ENCODE results near the gene MAP3K5.
A peak's percentile ranks its signal among the peaks of the same experiment; 100 is the strongest.

The MAP3K5 gene

GRCh38 chr6:136643850-136644596 lies 148.3 kb downstream of the MAP3K5 start:
- DNase-seq (ENCODE audit: low spot score): peak; percentile 60

GRCh38 chr6:136641873-136642465 lies 150.3 kb downstream of the MAP3K5 start:
- no peak for DNase-seq (ENCODE audit: low spot score)

GRCh38 chr6:136641166-136641565 lies 151.1 kb downstream of the MAP3K5 start:
- no peak for DNase-seq (ENCODE audit: low spot score)

DNA sequence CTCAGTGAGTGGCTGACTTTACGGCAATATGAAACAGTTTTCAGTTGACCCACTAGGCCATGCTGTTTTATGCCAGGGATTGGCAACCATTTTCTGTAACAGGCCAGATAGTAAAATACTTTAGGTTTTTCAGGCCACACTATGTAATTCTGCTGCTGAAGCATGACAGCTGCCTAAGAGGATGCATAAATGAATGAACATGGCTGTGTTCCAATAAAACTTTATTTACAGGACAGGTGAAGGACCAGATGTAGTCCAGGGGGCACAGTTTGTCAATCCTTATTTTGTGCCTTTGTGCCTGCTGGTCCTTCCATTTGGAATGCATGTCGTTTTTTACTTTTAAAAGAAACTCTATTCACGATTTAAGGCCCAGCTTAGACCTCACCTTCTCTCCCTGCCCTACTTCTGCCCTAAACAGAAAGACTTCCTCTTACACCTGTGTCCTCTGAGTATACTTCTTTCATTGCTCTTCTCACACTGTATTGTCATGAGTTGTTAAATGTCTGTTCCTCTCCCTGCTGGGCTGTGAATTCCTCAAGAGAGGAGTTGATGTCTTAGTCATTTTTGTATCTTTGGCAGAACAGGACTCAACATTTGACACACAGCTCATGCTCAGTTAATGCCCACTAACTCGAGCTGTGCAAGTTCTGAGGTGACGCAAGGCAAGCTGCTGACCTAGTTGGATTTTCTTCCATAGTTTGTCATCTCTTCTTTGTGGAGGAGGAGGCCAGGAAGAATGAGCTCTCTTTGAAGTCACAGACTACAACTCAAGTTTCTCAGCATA lies 152.0 kb downstream of the MAP3K5 start:
- no peak for DNase-seq (ENCODE audit: low spot score)

DNA sequence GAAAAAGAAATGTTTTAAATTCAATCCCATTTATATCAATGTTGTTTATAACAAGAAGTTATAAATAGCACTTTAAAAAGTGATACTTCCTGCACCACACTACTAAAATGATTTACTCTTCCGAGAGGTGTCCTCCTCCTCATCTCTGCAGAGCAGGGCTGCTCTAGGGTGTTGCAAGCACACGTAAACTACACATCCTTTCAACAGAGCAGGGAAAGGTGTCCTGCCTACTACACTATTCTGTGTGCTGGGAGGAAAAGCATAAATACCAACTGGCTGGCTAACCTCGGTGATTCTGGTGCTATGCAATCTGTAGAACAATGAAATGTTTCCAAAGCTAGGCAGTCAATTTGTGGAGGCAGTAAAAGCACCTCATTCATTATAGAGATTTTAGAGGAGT lies 152.6 kb downstream of the MAP3K5 start:
- DNase-seq (ENCODE audit: low spot score): no peak

DNA sequence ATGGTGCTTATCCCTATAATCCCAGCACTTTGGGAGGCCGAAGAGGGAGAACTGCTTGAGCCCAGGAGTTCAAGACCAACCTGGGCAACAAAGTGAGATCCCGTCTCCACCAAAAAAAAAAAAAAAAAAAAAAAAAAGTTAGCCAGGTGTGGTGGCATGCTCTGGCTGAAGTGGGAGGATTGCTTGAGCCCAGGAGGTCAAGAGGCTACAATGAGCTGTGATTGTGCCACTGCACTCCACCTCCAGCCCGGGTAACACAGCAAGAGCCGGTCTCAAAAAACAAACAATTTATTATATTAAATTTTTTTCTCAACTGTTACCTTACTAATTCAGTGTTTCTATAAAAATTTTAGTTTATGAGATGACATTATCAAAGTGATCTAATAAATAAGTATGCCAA lies 156.7 kb downstream of the MAP3K5 start:
- DNase-seq (ENCODE audit: low spot score): no peak

DNA sequence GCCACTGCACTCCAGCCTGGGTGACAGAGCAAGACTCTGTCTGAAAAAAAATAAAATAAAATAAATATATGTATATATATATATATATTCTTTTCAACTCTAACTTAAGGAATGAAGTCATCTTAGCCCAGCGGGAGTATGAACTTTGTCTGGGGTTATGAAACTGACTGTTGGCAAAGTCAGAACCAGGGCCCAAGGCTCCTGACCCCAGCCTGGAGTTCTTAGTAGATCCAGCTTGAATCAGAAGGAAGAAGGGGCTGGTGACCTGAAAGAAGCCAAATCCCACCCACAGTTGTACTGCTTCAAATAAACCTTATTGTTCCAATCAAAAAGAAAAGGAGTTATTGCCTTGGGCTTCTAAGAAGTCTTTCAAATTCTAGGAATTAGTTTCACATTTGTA lies 158.9 kb downstream of the MAP3K5 start:
- DNase-seq (ENCODE audit: low spot score): no peak

DNA sequence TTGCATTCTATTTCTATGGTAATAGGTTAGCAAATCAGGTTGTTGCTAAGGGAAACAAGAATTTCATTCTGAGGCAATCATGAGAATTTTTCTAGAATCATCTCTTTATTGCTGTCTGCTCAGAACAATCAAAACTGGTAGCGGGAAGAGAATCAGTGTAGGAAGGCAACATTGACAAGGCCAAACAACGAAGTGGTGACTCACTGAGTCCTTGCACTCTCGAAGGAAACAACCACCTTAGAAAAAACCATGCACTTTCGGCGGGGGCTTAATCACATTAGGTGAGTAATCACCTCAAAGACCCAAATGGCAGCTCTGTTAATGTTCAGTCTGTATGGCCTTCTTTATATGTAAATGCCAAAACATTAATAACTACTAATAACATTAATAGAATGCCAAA lies 163.3 kb downstream of the MAP3K5 start:
- DNase-seq (ENCODE audit: low spot score): no peak

DNA sequence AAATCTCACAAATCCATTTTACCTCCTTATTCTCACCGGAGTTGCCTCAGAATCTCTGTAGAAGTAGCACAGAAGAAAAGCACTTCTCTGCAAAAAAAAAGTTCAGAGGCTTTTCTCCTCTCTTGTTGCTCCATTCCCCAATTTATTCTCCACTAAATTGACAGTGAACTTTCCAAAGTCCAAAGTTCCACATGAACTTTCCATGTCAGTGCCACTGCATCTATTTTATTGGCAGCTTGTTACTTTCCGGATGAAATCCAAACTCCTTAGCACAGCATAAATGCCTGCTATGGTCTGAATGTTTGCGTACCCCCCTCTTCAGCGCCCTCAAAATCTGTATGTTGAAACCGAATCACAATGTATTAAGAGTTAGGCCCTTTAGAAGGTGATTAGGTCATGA lies 165.1 kb downstream of the MAP3K5 start:
- DNase-seq (ENCODE audit: low spot score): no peak

DNA sequence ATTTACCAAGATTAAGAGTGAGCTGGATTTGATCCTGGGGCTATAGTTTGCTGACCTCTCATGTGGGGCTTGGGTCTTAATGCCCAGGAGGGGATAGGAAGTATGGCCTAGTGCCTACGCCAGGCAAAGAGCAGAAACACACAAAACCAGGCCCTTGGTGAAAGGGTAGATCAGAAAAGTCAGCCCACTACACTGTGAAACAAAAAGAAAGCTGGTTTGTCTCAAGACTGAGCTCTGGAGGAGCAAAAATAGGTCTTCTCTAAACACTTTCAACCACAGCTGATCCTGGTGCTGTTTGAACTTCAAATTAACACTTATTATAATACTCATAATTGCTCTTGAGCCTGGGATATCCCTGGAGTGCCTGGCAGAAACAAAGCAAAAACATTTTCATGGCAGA lies 167.0 kb downstream of the MAP3K5 start:
- no peak for DNase-seq (ENCODE audit: low spot score)

DNA sequence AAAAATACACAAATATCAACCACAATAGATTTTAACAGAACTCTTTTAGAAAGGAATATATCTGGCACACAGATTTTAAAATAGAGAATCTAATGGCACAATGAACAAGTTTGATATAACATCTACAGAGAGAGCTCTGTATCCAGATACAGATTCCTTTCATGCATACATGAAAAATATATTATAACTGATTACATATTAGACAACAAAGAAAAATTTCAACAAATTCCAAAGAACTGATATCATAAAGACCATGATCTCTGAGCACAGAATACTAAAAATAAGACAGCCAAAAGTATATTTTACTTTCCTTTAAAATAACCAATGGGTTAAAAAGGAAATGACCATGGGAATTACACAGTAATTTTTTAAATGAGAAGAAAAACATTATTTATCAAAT lies 167.9 kb downstream of the MAP3K5 start:
- DNase-seq (ENCODE audit: low spot score): no peak

DNA sequence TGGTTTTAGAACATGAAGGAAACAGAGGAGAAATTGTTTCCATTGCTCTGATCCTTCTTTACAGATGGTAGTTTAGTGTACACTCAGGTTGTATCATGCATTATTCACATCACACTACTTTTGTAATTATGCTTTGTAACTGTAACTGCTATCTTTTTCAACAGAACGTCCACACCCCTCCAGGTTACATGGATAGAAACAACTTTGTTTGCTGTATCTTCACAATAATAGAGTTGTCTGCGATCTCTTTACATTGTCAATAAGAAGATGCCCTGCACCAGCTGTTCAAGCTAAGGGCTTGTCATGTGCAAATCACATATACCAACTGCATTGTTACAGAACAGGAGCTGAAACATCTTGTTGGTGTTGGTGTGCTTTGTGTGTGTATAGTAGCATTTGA lies 174.2 kb downstream of the MAP3K5 start:
- no peak for DNase-seq (ENCODE audit: low spot score)

- DNase-seq (ENCODE audit: low spot score): no peak
These were observed 175.8 kb downstream of the MAP3K5 start for GRCh38 chr6:136616527-136616926.

GRCh38 chr6:136614994-136615393 lies 177.3 kb downstream of the MAP3K5 start:
- no peak for DNase-seq (ENCODE audit: low spot score)

DNA sequence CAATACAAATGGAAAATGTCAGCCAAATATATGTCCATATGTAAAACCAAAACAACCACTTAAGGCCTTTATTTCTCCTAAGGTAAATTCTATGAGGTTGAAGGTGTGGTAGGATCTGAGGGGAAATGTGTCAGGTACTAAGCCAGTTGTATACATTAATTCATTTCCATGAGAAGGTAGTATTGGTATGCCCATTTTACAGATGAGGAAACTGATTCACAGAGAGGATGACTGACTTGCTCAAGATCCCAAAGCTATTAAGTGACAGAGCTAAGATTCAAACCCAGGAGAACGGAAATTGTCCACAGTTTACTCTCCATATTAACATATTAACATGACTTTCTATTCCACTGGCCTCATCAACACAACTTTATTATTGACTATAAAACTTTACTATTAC lies 177.9 kb downstream of the MAP3K5 start:
- no peak for DNase-seq (ENCODE audit: low spot score)

DNA sequence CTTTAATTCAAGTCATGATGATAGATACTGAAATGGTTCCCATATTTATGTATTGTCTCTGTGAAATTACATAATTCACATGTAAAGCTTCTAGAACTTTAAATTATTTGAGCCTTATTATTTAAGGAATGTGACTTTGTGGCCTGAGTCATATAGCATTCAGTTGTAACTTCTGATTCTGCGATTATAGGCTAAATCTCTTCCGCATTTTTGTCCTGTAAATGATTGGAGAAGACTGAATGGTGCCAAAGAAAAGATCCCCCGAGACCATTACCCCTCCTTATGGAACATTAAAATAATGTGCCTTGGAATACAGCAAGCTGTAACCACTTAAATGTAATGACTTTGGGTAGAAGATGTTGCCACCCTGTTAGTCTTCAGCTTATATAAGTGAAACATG lies 178.8 kb downstream of the MAP3K5 start:
- no peak for DNase-seq (ENCODE audit: low spot score)

DNA sequence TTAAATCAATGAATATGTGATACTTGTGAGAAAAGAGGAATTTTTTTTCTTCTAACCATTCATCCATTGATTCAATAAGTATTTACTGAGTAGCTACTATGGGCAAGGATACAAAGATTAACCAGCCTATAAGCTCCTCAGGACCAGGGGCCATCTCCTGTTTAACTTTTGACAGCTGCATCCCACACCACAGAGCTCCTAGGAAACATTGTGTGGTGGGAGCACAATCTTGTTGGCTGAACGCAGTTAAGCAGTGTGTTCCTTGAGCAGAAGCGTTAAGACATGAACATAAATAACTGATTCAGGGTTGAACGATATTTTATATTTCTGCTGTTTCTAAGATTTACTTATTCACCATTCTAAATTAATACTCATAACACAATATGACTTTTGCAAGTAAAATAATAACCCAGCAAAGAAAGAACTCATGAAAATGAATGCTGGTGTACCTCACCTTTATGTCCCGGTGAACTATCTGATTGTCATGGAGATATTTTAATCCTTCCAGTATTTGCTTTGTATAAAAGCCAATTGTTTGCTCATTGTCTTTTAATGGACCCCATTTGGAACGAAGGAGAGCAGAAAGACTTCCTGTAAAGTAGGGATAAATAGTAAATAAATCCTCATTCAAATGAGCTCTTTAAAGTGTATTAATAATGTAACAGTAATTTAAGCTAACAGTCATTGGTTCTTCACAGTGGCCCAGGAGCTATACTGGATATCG lies 179.4 kb downstream of the MAP3K5 start:
- no peak for DNase-seq (ENCODE audit: low spot score)

- DNase-seq (ENCODE audit: low spot score): no peak
These were observed 180.5 kb downstream of the MAP3K5 start for GRCh38 chr6:136611746-136612145.

- DNase-seq (ENCODE audit: low spot score): no peak
These were observed 181.1 kb downstream of the MAP3K5 start for GRCh38 chr6:136611133-136611532.

GRCh38 chr6:136609873-136610706 lies 182.2 kb downstream of the MAP3K5 start:
- no peak for DNase-seq (ENCODE audit: low spot score)

- no peak for DNase-seq (ENCODE audit: low spot score)
These were observed 183.3 kb downstream of the MAP3K5 start for GRCh38 chr6:136608991-136609390.

Data from germinal center (tissue), 1 donor.